LHCN-M2 (cell line): ENCODE data around the gene LILRA6. TPM values are rescaled to one million over a fixed set of nuclear protein-coding genes. Genes with fewer than 3 reads are reported as not detected.
"Not testable (repeated sequence)": the region's sequence is repeated elsewhere in the genome, so short reads cannot be mapped to it uniquely, and the experiment has no call there.

Experiments
- DNase-seq: peaks from one replicate; pipeline ENCODE4 v3.0.0-alpha.2; 2012; ENCODE audit warnings: low read depth
- total RNA-seq: library from RNA; depleted of rRNA; stranded (reverse); fragments of >200 nt; gene quantifications from 2 replicates; pipeline ENCODE4 v1.2.3, GENCODE V29; 2014

The LILRA6 gene
- total RNA-seq, 1 experiment from 2014 or later, result not detected

DNA sequence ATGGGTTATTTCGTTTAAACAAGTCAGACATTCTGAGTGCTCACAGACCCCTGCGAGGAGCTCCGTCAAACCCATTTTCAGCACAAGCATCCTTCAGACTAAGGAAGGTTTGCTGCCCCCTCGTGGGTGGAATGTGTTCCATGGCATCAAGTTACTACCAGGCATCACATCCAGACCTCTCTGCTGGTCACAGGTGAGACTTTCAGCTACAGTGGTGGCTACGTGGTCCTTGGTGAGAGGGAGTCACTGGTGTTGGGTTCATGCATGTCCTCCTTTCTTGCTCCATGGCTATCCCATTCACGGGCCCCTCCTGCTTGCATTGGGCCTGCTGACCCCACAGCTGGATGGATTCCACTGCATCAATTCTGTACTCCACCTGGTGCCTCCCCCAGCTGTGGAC is 23.5 kb upstream of the LILRA6 start:
- peak; percentile 38 for DNase-seq

DNA sequence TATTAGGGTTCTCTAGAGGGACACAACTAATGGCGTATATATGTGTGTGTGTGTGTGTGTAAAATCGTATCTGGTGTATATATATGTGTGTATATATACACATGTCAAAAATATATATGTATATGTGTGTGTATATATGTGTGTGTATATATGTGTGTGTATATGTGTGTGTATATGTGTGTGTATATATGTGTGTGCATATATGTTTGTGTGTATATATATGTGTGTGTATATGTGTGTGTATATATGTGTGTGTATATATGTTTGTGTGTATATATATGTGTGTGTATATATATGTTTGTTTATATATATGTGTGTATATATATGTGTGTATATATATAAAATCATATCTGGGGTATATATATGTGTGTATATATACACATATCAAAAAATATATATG is 19.9 kb upstream of the LILRA6 start:
- DNase-seq, result no peak

DNA sequence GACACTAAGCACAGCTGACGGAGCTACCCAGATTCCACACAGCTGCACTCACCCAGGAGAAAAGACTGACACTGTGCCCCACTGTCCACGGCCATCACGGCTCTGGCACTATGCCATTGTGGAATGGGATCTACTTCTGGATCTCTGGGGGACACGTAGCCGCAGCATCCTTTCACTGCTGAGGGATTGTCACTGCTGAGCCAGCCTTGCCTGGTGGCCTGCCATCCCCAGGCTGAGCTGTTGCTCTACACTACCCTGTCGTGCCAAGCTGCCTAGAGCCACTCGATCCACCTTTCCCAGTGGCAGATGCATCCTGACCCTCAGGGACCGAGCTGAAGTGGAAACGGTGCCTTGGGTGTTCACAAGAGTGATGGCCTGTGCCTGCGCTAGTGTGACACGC is 19.5 kb upstream of the LILRA6 start:
- DNase-seq, result no peak

- DNase-seq, result no peak
Observed at GRCh38 chr19:54257116-54257480, 14.5 kb upstream of the LILRA6 start, which contains the start of gene LILRB5. Gene LILRB5, minus strand, starts transcription at chr19:54257273. Its CDS starts 80 bp downstream, at chr19:54257193.

DNA sequence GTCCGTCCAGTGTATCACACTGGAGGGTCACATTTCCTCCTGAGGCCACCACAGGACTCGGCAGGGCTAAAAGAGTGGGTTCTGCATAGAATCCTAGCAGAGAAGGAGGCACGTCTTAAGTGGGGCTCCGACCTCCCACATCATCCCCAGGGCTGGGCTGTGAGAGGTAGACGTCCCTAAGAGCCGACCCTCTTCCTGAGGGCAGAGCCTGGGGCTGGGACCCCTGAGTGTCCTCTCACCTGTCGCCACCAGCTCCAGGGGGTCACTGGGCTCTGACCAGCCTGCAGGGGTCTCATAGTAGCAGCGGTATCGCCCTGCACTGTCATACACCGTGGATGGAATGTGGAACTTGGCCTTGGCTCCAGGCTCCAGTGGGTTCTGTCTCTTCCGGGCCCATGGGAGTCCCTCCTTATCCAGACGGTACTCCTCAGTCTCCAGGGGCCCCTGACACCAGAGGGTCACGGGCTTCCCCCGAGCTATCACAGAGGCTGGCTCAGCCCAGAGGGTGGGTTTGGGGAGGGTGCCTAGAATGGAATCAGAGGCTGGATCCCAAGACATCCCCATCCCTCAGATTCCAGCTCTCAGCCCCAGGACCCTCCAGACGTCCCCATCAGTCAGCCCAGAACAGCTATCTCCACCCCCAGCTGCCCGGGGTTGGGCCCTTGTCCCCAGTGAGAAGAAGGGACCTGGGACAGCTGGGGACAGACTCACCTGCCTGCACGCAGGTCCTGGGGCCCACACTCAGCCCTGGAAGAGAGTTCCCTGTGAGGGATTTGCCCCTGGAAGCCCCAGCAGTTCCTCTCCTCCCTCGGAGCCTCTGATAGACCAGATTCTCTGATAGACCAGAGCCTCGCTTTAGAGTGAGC is 13.9 kb upstream of the LILRA6 start:
- no peak for DNase-seq

GRCh38 chr19:54255105-54255775 is 12.7 kb upstream of the LILRA6 start:
- DNase-seq, result no peak

DNA sequence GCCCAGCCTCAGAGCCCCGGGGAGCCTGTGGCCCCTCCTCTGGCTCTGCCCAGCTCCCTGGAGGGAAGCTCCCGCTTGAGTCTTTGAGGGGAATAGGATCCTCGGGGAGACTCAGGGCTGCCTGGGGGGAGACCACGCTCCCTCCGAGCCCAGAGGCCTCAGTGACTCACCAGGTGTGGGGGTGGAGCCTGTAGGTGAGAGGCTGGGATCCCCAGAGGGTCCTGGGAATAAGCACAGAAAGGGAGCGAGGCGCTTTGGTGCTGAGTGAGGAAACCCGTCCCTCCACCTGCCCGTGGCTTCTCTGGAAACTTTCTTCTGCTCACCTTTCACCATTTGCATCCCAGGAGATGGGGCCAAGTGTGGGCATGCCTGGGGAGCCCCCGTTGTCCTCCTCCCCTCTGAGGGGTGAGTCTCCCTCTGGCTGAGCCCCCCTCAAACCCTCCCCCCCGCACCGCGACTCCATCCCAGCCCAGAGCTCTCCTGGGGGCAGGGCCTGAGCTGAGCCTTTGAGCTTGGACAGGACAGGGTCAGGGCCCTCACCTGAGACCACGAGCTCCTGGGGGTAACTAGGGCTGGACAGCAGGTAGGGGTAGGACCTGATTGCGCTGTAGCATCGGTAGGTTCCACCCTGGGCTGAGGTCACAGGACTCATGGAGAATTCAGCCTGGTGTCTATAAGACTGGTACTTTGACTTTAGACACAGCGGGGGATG is 11.8 kb upstream of the LILRA6 start:
- DNase-seq, result no peak

DNA sequence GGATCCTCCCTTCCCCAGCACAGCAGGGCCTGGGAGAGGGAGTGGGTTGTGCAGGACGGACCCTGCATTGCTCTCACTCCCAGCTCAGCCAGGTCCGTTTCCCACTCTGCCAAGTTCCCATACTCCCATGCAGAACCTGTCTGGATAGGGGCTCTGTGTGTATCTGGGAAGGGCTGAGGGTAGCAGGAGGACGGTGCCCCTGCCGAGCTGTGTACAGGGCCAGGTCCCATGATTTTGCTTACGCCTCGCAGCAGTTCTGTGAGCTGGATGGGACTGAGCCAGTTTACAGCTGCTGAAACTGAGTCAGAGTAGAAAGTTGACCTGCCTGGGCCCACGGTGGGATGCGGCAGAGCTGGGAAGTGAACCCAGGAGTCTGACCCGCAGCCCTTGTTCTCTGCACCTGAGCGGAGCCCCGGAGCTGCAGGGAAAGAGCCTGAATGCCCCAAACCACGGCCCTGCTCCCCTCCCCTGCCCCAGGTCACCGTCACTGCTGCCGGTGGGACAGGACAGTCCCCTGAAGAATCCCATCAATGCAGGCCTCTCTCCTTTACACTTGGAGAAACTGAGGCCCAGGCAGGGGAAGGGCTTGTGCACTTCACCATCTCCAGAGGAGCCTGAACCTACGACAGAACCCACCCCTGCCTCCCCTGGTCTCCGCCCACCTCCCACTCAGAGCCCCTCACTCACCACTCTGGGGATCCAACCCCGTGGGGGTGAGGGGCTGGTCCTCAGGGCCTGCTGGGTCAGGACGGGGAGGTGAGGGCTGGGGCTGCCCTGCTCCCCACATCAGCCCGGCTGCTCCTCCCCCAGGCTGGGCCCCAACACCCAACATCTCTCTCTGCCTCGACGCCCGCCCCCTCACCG is 11.0 kb upstream of the LILRA6 start:
- DNase-seq, result no peak

- no peak for DNase-seq
Observed at GRCh38 chr19:54252845-54253244, 10.3 kb upstream of the LILRA6 start.

DNA sequence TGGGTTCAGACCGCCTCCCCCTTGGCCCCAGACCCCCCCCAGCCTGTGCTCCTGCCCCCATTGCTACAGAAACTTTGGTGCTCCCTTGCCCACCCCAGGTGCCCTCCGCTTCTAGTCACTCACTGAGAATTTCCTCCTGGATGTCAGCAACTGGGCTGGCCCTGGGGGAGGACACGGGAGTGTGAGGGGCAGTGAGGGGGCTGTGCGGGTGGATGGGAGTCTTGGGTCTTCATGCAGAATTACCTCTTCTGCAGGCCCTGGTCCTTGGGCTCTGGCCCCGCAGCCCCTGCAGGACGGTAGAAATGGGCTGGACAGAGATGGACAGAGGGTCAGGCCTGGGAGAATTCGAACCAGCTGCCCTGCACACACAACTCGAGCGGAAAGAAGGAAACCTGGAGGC is 9.7 kb upstream of the LILRA6 start:
- DNase-seq, result no peak

- DNase-seq, result peak; percentile 7
Observed at GRCh38 chr19:54248016-54248601, 5.5 kb upstream of the LILRA6 start.

DNA sequence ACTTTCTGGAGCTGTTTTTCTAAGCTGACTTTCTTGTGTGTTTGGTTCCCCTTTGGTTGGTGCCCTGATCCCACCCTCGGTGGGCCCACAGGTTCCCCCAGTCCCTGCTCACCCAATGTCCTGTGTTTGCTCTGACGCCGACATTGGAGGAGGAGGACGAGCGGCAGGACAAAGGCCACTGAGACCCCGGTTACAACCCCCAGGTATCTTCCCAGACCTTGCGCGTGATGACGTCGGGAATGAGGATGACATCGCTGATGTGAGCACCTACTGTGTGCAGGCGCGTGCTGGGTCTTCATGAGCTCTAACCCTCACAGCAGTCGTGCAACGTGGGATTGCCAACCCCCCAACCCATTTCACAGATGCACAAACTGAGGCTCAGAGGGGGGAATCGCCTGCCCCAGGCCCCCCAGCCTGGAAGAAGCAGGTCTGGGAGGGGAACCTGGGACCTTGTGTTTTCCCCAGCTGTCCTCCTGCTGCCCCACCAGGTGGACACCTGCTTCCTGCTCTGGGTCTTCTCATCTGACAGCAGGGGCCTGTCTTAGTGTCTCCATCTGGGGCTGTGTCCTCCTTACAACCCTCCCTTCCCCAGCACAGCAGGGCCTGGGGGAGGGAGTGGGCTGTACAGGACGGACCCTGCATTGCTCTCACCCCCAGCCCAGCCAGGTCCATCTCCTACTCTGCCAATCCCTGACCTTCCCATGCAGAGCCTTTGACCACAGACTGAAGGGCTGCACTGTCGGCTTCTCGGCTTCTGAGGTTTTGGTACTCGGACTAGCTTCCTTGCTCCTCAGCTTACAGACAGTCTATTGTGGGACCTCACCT is 4.7 kb upstream of the LILRA6 start:
- DNase-seq, result no peak

DNA sequence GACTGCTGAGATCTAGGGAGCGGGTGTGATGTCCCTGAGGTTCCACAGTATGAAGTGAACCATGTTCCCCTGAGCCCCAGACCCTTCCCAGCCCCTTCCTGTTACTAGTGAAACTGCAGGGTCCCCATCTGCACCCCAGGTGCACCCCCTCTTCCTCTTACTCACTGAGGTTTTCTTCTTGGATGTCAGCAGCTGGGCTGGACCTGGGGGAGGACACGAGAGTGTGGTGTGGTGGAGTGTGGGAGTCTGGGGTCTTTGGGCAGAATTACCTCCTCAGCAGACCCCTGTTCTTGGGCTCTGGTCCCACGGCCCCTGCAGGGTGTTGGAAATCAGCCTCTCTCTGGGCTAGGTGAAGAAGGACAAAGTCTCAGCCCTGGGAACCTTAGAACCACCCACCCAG is 3.3 kb upstream of the LILRA6 start:
- DNase-seq, result no peak

DNA sequence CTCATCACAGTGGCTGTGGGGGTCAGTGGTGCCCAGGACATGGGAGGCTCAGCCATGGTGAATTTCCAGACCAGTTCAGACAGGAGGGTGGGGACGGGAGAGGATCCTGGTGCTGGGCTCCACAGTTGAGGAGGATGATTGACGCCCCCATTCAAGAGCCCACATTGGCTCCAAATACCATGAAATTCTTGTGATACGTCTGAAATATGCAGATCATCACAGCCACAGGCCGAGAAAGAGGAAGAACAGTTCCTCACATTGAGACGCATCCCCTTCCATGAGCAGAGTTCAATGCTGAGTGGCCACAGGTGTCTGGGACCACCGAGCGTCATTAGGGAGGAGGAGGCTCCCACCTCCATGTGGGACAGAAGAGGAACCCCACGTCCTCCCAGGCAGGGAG is 1.2 kb upstream of the LILRA6 start:
- DNase-seq, result not testable (repeated sequence)

- DNase-seq, result not testable (repeated sequence)
Observed at GRCh38 chr19:54242234-54242633, 356 bp downstream of the LILRA6 start.

DNA sequence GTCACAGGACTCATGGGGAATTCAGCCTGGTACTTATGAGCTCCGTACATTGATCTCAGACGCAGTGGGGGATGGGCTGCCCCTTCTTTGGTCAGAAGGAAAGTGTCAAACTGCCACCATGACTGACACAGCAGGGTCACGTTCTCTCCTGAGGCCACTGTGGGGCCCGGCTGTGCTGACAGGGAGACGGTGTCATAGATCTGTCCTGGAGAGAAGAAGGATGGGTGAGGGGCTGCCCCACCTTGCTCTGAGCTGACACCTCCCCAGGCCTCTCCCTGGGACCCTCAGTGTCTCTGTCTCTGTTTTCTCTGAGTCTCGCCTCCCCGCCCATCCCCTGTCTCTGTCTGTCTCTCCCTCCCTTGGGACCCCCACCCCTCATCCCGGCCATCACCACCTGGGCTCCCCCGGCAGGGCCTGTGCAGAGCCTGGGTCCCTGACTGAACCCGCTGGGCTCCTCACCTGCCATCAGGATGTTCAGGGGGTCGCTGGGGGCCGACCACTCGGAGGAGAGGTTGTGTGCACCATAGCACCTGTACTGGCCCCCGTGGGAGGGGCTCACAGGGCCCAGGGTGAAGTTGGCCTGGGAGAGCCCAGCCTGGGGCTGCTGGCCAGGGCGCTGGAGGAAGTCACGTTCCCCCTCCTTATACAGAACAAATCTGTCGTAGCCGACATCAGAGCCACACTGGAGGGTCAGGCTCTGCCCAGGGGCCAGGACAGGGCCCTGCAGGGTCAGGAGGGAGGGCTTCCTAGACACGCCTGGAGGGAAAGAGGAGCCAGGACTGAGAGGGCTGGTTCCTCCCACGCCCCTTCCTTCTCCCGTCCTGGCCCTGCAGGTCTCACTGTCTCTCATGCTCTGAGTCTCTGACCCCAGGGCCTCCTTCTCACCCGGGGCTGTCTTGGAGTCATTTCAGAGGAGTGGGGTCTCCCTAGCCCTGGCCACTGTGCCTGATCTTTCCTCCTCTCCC is 1.9 kb downstream of the LILRA6 start:
- not testable (repeated sequence) for DNase-seq

GRCh38 chr19:54239491-54240371 is 2.9 kb downstream of the LILRA6 start:
- DNase-seq, result not testable (repeated sequence)

- DNase-seq, result no peak
Observed at GRCh38 chr19:54233941-54234340, 8.6 kb downstream of the LILRA6 start.
